LoVo (cell line): ENCODE results near the gene SLC5A9.
A peak's percentile ranks its signal among the peaks of the same experiment; 100 is the strongest.
"Not testable (repeated sequence)": the region's sequence is repeated elsewhere in the genome, so short reads cannot be mapped to it uniquely, and the experiment has no call there.

ENCODE experiments used
- DNase-seq: peaks from one replicate; pipeline ENCODE4 v3.0.0-alpha.2; 2016; ENCODE audit warnings: low spot score

SLC5A9 gene

GRCh38 chr1:48222501-48223242 lies at the start of gene SLC5A9:
SLC5A9 (plus strand) TSS chr1:48222716; CDS start chr1:48222737, 21 bp downstream.
- no peak for DNase-seq

DNA sequence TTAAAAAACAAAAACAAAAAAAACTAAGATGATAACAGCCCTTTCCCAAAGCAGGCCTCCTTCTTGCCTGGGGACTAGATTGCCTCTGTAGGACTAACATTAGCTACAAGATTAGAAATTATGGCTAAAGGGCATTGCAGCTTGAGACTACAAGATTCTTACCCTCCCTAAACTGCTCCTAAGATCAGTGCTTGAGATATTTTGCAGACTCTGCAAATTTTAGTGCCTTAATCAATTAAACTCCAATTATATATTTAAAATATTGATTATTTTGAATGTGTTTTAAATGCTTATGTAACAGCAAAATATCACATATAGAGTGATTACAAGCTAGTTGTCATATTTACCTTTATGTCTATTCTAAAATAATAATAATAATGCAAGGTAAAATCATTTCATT lies 47.4 kb upstream of the SLC5A9 start:
- DNase-seq = no peak

DNA sequence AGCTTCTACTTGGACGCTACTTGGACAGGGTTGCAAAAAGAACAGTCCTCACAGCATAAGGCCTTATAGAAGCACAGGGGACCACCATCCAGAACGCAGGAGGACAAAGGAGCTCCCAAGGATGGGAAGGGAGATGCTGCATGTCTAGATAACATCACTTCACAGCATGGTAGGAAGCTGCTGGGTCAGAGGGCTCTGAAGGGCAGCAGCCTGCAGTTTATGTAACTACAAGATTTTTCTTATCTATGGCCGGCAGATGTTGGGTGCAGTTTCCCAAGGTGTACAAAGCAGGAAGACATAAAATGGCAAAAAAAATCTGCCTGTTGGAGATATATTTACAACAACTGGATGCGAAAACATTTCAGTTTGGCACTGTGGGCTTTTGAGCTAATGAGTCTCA lies 45.3 kb upstream of the SLC5A9 start:
- DNase-seq = no peak

- DNase-seq = no peak
Measured at GRCh38 chr1:48181669-48182367, 40.7 kb upstream of the SLC5A9 start.

- DNase-seq = no peak
Measured at GRCh38 chr1:48182439-48182838, 40.1 kb upstream of the SLC5A9 start.

- no peak for DNase-seq
Measured at GRCh38 chr1:48186306-48186839, 36.1 kb upstream of the SLC5A9 start.

DNA sequence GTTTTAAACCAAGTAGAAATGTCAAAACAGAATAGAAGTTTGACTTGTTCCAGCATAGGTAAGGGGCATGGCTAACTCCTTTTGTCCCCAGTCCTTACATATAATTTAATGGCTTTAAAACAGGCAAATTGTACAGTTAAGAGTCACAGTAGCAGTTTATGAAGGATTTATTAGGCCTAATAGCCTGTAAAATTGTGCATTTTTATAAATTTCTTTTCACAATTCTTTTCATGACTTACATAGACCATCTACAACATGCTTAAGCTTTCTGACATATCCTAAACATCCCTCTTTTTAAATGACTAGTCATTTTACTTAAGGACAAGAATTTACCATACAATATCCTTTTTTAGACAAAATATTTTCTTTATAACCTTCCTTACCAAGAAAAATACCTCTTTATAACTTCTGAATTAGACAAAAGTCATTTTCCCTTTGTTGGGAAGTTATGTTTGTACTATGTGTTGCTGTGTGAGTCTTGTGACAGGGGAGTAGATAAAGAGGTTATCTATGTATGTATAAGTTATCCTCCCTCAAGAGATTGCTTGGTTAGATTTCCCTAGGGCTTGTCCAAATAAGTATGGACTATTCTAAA lies 34.5 kb upstream of the SLC5A9 start:
- no peak for DNase-seq

DNA sequence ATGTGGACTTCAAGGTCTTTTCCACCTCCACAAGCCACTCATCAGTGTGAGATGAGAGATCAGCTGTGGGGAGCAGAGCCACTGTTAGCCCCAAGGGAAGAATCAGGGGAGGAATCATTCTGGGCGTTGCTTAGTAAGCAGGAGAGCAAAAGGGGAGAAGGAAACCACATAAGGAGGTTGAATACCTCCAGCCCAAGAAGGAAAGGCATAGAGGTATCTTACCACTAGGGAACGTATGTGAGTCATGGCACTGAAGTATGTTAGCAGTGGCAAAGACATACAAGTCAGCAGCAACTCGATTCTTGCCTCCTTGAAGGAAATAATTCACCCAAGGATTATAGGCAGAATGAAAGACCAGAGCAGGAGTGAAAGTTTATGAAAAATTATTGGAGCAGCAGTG lies 31.6 kb upstream of the SLC5A9 start:
- DNase-seq = no peak

DNA sequence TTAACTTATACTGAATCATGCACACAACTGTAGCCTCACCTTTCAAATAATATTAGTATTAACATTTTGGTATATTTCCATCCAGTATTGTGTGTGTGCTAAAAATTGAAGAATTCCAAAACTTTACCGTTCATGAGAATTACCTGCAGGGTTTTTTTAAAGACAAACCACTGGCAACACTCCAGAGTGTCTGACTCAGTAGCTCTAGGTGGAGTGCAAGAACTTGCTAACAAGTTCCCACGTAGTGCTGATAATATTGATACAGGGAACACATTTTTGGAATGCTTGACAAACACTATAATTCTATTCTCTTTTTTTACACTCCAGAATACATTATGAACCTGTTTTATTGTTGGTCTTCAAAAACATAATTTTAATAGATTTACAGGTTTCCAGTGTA lies 27.7 kb upstream of the SLC5A9 start:
- DNase-seq = no peak

GRCh38 chr1:48196237-48196636 lies 26.3 kb upstream of the SLC5A9 start:
- DNase-seq = no peak

DNA sequence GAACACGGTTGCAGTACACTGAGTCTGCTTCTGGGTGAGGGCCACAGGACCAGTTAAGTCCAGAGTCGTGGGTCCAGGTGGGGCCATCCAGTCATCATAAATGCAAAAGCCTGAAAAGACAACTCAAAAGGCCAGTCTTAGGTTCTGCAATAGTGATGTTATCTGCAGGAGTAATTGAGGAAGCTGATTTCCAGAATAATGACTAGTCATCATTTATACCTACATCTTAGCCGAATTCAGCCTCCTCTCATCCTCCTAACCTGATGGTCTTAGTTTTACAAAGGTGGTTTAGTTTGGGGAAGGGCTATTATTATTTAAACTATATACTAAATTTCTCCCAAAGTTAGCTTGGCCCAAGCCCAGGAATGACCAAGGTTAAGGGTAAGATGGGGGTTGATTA lies 23.5 kb upstream of the SLC5A9 start:
- no peak for DNase-seq

- DNase-seq = no peak
Measured at GRCh38 chr1:48200166-48200900, 22.2 kb upstream of the SLC5A9 start.

GRCh38 chr1:48202030-48202752 lies 20.3 kb upstream of the SLC5A9 start:
- DNase-seq = peak; percentile 62

- peak; percentile 41 for DNase-seq
Measured at GRCh38 chr1:48203287-48203900, 19.1 kb upstream of the SLC5A9 start.

- no peak for DNase-seq
Measured at GRCh38 chr1:48205522-48205921, 17.0 kb upstream of the SLC5A9 start.

GRCh38 chr1:48206371-48206770 lies 16.1 kb upstream of the SLC5A9 start:
- DNase-seq = no peak

- no peak for DNase-seq
Measured at GRCh38 chr1:48207131-48207530, 15.4 kb upstream of the SLC5A9 start.

- no peak for DNase-seq
Measured at GRCh38 chr1:48207536-48208075, 14.9 kb upstream of the SLC5A9 start.

GRCh38 chr1:48208251-48208650 lies 14.3 kb upstream of the SLC5A9 start:
- DNase-seq = no peak

DNA sequence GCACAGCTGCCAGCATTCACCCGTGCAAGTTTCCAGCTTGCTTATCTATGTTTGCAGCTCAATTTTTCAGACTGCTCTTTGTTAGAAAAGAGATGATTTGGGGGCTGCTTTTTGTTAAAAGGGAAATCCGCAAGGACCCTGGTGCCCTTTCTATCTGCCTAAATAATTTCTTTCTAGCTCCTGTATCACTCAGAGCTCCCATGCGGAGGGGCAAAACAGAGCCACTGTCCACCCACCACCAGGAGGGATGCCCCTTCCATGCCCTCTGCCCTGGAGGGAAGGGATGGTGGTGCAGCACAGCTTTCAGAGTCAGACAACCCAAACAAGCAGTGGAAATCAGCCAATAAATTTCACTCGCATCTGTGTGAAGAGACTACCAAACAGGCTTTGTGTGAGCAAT lies 13.9 kb upstream of the SLC5A9 start:
- DNase-seq = no peak

DNA sequence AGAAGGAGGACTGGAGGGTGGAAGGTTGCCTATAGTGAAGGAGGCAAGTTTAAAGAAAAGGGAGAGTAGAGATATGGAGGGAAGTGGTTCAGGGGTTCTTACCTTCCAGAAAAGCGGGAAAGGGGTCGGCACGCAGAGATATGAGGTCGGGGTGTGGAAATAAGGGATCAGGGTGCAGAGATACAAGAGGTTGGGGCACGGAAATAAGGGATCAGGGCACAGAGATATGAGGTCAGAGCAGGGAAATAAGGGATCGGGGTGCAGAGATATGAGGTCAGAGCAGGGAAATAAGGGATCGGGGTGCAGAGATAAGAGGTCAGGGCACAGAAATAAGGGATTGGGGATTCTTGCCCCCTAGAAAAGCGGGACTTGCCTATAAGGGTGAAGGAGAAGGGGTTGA lies 9.1 kb upstream of the SLC5A9 start:
- not testable (repeated sequence) for DNase-seq
